Measurements from ENCODE around the gene USP26.

- TF ChIP-seq CTCF (IDR thresholded peaks at IDR 0.05) (no peak), POLR2A (IDR thresholded peaks at IDR 0.05) (no peak)
Observed at GRCh38 chrX:132984058-132984650, 112.8 kb downstream of the USP26 start.
